DND-41 (cell line): ENCODE results near the gene EIF6.
"Not testable (repeated sequence)": the region's sequence is repeated elsewhere in the genome, so short reads cannot be mapped to it uniquely, and the experiment has no call there.

Experiments
- EZH2 ChIP-seq: IDR thresholded peaks from 3 replicates; pipeline ENCODE4 v1.6.1; 2012; ENCODE audit warnings: borderline replicate concordance, low read depth, mild to moderate bottlenecking, moderate library complexity, low read length, inconsistent platforms; ENCODE audit not compliant: severe bottlenecking
- TF ChIP-seq, protein P1 (sequence below): IDR thresholded peaks from 2 replicates; pipeline ENCODE4 v1.5.1; 2012; ENCODE audit warnings: borderline replicate concordance, low read length, moderate library complexity, mild to moderate bottlenecking; ENCODE audit not compliant: poor library complexity, severe bottlenecking; ENCODE audit errors: extremely low read depth

DNA sequence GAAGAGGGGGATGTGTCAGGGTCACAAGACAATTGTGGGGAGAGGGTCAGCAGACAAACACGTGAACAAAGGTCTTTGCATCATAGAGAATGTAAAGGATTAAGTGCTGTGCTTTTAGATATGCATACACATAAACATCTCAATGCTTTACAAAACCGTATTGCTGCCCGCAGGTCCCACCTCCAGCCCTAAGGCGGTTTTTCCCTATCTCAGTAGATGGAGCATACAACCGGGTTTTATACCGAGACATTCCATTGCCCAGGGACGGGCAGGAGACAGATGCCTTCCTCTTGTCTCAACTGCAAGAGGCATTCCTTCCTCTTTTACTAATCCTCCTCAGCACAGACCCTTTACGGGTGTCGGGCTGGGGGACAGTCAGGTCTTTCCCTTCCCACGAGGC lies 22.3 kb downstream of the EIF6 start:
- TF ChIP-seq, protein P1, sequence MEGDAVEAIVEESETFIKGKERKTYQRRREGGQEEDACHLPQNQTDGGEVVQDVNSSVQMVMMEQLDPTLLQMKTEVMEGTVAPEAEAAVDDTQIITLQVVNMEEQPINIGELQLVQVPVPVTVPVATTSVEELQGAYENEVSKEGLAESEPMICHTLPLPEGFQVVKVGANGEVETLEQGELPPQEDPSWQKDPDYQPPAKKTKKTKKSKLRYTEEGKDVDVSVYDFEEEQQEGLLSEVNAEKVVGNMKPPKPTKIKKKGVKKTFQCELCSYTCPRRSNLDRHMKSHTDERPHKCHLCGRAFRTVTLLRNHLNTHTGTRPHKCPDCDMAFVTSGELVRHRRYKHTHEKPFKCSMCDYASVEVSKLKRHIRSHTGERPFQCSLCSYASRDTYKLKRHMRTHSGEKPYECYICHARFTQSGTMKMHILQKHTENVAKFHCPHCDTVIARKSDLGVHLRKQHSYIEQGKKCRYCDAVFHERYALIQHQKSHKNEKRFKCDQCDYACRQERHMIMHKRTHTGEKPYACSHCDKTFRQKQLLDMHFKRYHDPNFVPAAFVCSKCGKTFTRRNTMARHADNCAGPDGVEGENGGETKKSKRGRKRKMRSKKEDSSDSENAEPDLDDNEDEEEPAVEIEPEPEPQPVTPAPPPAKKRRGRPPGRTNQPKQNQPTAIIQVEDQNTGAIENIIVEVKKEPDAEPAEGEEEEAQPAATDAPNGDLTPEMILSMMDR, result not testable (repeated sequence)
- TF ChIP-seq EZH2, result not testable (repeated sequence)
